Measurements from ENCODE around the gene CIP2A. TPM values are rescaled to one million over a fixed set of nuclear protein-coding genes. Genes with fewer than 3 reads are reported as not detected.

Gene CIP2A
- total RNA-seq, 1 donor from 2014 or later: 15.9 TPM

- no peak for DNase-seq (ENCODE audit: low spot score in 2 of 2, unreplicated experiment in 2 of 2)
- TF ChIP-seq, protein P1, sequence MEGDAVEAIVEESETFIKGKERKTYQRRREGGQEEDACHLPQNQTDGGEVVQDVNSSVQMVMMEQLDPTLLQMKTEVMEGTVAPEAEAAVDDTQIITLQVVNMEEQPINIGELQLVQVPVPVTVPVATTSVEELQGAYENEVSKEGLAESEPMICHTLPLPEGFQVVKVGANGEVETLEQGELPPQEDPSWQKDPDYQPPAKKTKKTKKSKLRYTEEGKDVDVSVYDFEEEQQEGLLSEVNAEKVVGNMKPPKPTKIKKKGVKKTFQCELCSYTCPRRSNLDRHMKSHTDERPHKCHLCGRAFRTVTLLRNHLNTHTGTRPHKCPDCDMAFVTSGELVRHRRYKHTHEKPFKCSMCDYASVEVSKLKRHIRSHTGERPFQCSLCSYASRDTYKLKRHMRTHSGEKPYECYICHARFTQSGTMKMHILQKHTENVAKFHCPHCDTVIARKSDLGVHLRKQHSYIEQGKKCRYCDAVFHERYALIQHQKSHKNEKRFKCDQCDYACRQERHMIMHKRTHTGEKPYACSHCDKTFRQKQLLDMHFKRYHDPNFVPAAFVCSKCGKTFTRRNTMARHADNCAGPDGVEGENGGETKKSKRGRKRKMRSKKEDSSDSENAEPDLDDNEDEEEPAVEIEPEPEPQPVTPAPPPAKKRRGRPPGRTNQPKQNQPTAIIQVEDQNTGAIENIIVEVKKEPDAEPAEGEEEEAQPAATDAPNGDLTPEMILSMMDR (IDR thresholded peaks at IDR 0.05; ENCODE audit: unreplicated experiment): no peak
- Mint-ChIP-seq H3K27ac (no peak overlapping the region), H3K36me3 (no peaks in the 10 kb centered on the region), H3K4me1 (no peaks in the 10 kb centered on the region), H3K27me3 (ENCODE audit: low read depth) (no peaks in the 10 kb centered on the region), H3K4me3 (no peak overlapping the region), H3K9me3 (no peaks in the 10 kb centered on the region)
Observed at GRCh38 chr3:108525256-108525655, 64.0 kb downstream of the CIP2A start.

DNA sequence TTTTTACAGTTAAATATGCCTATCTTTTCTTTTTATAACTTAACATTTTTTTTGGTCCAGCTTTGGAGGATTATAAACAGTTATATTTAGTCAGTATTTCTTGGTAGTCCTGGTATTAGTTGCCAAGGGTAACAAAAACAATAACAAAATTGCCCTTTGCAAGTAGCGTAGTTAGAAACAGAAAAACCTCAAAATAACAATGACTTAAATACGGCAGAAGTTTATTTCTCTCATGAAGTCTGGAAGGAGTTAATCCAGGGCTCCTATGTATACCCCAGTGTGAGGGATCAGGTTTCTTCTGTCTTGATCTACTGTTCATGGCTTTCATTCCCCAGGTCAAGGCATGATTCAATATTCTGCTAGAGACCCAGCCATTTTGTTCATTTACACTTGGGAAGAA is 64.7 kb downstream of the CIP2A start:
- DNase-seq (ENCODE audit: low spot score in 2 of 2, unreplicated experiment in 2 of 2): no peak
- TF ChIP-seq, protein P1 (IDR thresholded peaks at IDR 0.05; ENCODE audit: unreplicated experiment): no peak
- H3K36me3 Mint-ChIP-seq: no peaks in the 10 kb centered on the region
- H3K4me1 Mint-ChIP-seq: no peaks in the 10 kb centered on the region
- H3K27ac Mint-ChIP-seq: no peak overlapping the region
- H3K4me3 Mint-ChIP-seq: no peak overlapping the region
- no peaks in the 10 kb centered on the region for H3K9me3 Mint-ChIP-seq
- no peaks in the 10 kb centered on the region for H3K27me3 Mint-ChIP-seq (ENCODE audit: low read depth)

- Mint-ChIP-seq H3K9me3 (no peaks in the 10 kb centered on the region), H3K27ac (no peak overlapping the region), H3K27me3 (ENCODE audit: low read depth) (no peaks in the 10 kb centered on the region), H3K36me3 (no peaks in the 10 kb centered on the region), H3K4me3 (no peak overlapping the region), H3K4me1 (no peaks in the 10 kb centered on the region)
- TF ChIP-seq, protein P1 (IDR thresholded peaks at IDR 0.05; ENCODE audit: unreplicated experiment): no peak
- DNase-seq (ENCODE audit: low spot score in 2 of 2, unreplicated experiment in 2 of 2): no peak
Observed at GRCh38 chr3:108518895-108519294, 70.3 kb downstream of the CIP2A start.

DNA sequence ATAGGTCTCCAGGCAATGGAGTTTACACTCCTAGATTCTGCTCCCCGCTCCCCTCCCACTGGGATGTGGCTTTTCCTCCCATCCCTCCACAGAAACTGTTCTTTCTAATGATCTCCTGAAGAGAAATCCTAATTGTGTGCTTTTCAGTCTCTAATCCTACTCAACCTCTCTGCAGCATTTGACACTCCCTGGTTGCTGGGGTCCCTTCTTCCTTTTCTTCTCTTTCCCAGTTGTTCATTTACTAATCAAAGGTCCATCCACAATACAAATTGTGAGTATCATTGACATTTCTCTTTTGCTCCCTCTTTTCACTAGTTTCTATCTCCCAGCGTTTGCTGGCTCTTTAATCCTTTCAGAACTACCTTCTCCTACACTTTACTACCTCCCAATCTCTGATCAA is 72.4 kb downstream of the CIP2A start:
- no peak for DNase-seq (ENCODE audit: low spot score in 2 of 2, unreplicated experiment in 2 of 2)
- TF ChIP-seq, protein P1 (IDR thresholded peaks at IDR 0.05; ENCODE audit: unreplicated experiment): no peak
- no peaks in the 10 kb centered on the region for H3K4me1 Mint-ChIP-seq
- no peaks in the 10 kb centered on the region for H3K9me3 Mint-ChIP-seq
- H3K36me3 Mint-ChIP-seq: no peaks in the 10 kb centered on the region
- no peak overlapping the region for H3K4me3 Mint-ChIP-seq
- H3K27ac Mint-ChIP-seq: no peak overlapping the region
- H3K27me3 Mint-ChIP-seq (ENCODE audit: low read depth): no peaks in the 10 kb centered on the region

DNA sequence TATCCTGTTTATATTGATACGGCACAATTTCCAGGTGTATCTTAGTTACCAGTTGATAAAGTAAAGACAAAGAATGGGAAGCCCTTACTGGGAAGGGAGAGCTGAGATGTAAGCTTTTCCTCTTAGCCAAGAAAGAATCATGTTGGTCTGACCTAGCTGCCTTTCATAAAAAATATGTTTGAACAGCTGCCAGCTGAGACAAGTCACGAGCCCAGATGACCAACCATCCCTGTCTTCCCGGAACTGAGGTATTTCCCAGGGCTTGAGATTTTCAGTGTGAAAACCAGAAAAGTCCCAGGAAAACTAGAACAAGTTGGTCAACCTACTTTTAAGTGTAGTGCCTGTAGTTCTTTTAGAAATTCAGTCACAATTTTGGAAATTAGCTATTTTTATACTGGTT is 75.3 kb downstream of the CIP2A start:
- no peak overlapping the region for H3K27ac Mint-ChIP-seq
- DNase-seq (ENCODE audit: low spot score in 2 of 2, unreplicated experiment in 2 of 2): no peak
- H3K9me3 Mint-ChIP-seq: no peaks in the 10 kb centered on the region
- H3K4me1 Mint-ChIP-seq: no peaks in the 10 kb centered on the region
- H3K4me3 Mint-ChIP-seq: no peak overlapping the region
- H3K36me3 Mint-ChIP-seq: no peaks in the 10 kb centered on the region
- TF ChIP-seq, protein P1 (IDR thresholded peaks at IDR 0.05; ENCODE audit: unreplicated experiment): no peak
- H3K27me3 Mint-ChIP-seq (ENCODE audit: low read depth): no peaks in the 10 kb centered on the region

- no peak overlapping the region for H3K27ac Mint-ChIP-seq
- TF ChIP-seq, protein P1 (IDR thresholded peaks at IDR 0.05; ENCODE audit: unreplicated experiment): no peak
- no peaks in the 10 kb centered on the region for H3K9me3 Mint-ChIP-seq
- H3K36me3 Mint-ChIP-seq: no peaks in the 10 kb centered on the region
- H3K4me3 Mint-ChIP-seq: no peak overlapping the region
- no peaks in the 10 kb centered on the region for H3K4me1 Mint-ChIP-seq
- H3K27me3 Mint-ChIP-seq (ENCODE audit: low read depth): no peaks in the 10 kb centered on the region
- DNase-seq (ENCODE audit: low spot score in 2 of 2, unreplicated experiment in 2 of 2): no peak
Observed at GRCh38 chr3:108512671-108513070, 76.6 kb downstream of the CIP2A start.
